IMR-90 (cell line): ENCODE measurements around the gene ZBTB48. TPM values are rescaled to one million over a fixed set of nuclear protein-coding genes. Genes with fewer than 3 reads are reported as not detected.

Source experiments
- BHLHE40 ChIP-seq: fragments of 150-350 bp; IDR thresholded peaks from 2 replicates; pipeline ENCODE4 v1.6.1; 2016; ENCODE audit warnings: mild to moderate bottlenecking, low read depth, low read length
- CEBPB ChIP-seq: IDR thresholded peaks from 2 replicates; pipeline ENCODE4 v1.6.1; 2012; ENCODE audit warnings: low read depth, low read length, improper control_type of control experiment
- FOS ChIP-seq: fragments of 150-350 bp; IDR thresholded peaks from 2 replicates; pipeline ENCODE4 v1.6.1; 2016; ENCODE audit warnings: low read depth, low read length
- NFE2L2 ChIP-seq: fragments of 150-350 bp; IDR thresholded peaks from 2 replicates; pipeline ENCODE4 v1.6.1; 2016; ENCODE audit warnings: low read depth, mild to moderate bottlenecking, low read length
- POLR2A ChIP-seq: IDR thresholded peaks from 2 replicates; pipeline ENCODE4 v1.6.1; 2012; ENCODE audit warnings: mild to moderate bottlenecking, low read depth, low read length
- polyA plus RNA-seq, 3 experiments: library from polyadenylated mRNA; depleted of rRNA; stranded (reverse); fragments of >200 nt; gene quantifications; 2 replicates each; pipeline ENCODE4 v1.2.3, GENCODE V29; 2012; ENCODE audit warnings: low replicate concordance in 1 of 3
- total RNA-seq: library from RNA; depleted of rRNA; stranded (reverse); fragments of >200 nt; gene quantifications from 2 replicates; pipeline ENCODE4 v1.2.3, GENCODE V29; 2012

ZBTB48 gene
- total and polyA plus RNA-seq, 2 of the 4 experiments (the other 2 are of a cell fraction), result 9.3 to 17.5 TPM

DNA sequence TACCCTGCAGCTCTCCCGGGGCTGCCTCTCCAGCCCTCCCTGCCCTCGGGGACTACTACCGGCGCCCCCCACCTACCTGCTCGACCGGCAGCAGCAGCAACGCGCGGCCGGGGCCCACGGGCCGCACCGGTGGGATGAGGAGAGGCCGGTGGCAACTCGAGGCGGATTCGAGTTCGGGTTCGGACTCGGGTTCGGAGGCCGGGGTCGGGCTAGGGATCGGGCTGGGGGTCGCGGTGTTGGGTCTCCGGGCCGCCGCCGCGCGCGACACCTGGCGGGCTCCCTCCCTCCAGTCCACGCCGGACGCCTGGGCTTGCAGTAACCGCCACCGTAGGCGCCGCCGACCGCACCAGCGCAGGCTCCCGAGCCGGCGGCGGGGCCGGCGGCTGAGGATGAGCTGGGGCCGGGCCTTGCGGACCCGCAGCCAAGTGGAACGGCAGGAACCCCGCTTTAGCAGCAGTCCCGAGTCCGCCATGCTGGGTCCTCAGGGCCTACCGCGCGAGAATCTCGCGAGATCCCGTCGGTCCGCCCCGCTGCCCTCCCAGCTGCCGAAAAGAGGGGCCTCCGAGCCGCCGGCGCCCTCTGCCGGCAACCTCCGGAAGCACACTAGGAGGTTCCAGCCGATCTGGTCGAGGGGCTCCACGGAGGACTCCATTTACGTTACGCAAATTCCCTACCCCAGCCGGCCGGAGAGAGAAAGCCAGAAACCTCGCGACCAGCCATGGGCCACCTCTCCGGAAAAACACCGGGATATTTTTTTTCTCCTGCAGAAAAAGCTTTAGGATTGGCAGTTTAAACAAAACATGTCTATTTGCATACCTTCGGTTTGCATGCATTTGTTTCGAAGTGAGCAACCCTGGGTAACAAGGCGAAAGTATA lies 25.5 kb upstream of the ZBTB48 start, which contains the start of gene NOL9 (continued):
- peak; percentile 21; the same call in 1 of the 2 replicates for TF ChIP-seq BHLHE40
- no peak for TF ChIP-seq NFE2L2
- 0 out of 2 replicates have a peak, but pooled peaks have one; percentile 20 for TF ChIP-seq CEBPB
- TF ChIP-seq POLR2A, result peak; percentile 80
- no peak for TF ChIP-seq FOS
